GM18526 (cell line): Measurements from ENCODE around the gene TMIGD3.

Experiments used
- POLR2A ChIP-seq: IDR thresholded peaks from 3 replicates; pipeline ENCODE4 v1.6.1; 2011; ENCODE audit not compliant: insufficient read length; ENCODE audit errors: extremely low read depth

Gene TMIGD3

GRCh38 chr1:111468717-111469100 is 34.7 kb downstream of the TMIGD3 start:
- no peak for TF ChIP-seq POLR2A

- no peak for TF ChIP-seq POLR2A
These were observed 35.3 kb downstream of the TMIGD3 start for GRCh38 chr1:111467865-111468716.

DNA sequence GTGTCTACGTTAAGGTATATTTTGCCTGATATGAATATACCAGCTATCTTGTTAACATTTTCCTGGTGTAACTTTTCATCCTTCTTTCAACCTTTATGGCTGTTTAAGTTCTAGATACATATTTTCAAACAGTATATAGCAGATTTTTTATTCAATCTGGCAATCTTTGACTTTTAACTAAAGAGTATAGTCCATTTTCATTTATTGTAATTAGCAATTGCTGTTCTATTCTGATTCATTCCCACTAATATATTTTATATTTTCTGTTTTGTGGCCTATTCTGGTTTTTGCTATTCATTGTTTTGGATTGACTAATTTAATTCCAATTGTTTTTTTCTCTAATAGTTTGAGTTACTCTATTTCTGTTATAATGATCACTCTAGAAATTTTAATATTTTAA is 37.0 kb downstream of the TMIGD3 start:
- TF ChIP-seq POLR2A: no peak

GRCh38 chr1:111465754-111466153 is 37.7 kb downstream of the TMIGD3 start:
- no peak for TF ChIP-seq POLR2A

GRCh38 chr1:111463029-111463683 is 40.3 kb downstream of the TMIGD3 start:
- no peak for TF ChIP-seq POLR2A

DNA sequence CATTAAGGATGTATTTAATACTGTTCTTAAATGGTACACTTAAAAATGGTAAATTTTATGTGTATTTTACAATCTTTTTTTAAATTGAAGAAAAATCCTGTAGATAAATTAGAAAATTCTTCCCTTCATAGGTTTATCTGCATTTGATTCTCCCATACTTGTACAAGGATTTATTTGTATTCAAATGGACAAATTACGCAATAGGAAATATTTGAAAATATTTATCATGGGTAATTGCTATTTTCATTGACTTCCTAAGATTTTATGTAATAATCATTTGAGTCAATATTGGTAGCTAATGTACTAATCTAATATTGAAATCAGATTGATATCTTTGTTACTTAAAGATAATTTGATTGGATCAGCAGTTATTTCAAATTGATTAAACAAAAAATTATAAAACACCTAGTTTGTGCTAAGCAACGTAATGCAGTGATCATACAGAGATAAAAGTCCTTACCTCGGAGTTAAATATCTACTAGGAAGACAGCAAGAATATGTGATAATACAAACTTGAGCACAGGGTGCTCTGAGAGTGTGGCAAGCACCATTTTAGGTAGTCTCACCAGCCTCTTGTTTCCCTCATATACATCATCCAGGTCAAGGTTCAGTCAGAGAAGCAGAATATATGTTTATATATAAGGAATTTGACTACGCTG is 40.9 kb downstream of the TMIGD3 start:
- TF ChIP-seq POLR2A: no peak

DNA sequence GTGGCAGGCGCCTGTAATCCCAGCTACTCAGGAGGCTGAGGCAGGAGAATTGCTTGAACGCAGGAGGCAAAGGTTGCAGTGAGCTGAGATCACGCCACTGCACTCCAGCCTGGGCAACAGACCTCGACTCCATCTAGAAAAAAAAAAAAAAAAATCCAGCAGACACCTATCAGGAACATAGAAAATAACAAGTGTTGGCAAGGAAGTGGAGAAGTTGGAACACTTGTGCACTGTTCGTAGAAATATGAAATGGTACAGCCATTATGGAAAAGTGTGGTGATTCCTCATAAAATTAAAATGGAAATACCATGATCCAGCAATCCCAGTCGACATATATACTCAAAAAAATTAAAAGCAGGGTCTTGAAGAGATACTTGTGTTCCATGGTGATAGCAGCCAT is 41.7 kb downstream of the TMIGD3 start:
- no peak for TF ChIP-seq POLR2A

DNA sequence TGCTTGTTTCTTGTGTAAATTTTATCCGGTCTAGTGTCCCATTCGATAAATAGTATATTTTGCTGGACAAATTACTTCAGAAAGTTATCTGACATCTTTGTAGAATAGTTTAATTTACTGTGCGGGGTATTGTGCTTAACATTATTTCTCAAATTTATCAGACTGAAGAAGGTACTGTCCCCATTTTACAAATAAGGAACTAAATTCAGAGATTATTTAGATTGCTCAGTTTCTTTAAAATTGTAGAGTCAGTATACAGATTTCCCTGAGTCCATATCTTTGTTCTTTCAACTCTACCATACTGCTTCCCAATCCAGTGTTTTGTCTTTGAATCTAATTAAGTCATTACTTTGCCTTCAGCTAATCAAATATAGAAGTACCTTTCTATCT is 47.8 kb downstream of the TMIGD3 start:
- no peak for TF ChIP-seq POLR2A

DNA sequence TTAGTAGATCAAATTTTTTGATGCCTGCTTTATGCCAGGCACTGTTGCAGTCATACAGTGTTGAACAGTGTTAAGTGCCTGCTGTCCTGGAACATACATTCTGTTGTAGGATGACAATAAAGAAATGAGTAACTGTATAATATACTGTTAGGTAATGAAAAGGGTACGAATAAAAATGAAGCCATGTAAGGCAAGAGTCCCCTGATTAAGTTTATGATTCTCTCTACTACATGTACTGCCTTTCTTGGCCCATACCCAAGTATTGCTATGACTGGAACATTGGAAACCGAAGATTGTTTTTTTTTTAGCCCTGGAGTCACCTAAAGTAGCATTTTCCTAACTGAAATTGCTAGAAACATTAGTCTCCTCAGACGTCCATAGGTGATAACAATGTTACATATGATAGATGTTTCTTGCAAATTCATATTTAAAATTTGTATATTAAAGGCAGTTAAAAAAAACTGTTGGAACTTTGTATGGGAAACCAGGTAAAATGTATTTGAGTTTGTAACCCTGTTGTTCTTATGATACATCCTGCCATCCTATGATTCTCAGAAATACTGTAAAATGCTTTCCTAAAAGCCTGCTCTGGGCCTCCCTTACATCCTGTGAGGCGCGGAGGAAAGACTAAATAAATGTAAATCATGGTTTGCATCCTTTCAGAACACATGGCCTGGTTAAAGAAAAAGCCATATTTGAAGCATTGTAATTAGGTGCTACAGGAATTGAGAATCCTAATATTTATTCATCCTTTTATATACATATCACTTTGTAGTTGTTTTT is 48.4 kb downstream of the TMIGD3 start:
- TF ChIP-seq POLR2A: no peak

DNA sequence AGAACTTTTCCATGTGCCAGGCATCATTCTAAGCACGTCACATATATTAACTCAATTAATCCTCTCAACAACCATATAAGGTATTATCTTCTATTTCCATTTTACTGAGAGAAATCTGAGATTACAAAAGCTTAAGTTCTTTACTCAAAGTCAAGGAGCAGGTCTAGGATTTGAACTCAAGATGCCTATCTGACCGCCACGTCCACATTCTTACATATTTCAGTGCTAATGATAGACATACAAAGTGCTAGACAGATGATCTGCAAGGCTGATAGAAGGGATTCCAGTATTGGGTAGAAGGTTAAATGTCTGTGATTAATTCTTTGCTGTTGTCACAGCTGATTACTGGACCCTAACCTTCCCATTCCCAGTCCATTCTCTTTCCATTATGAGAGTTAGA is 49.7 kb downstream of the TMIGD3 start:
- no peak for TF ChIP-seq POLR2A

DNA sequence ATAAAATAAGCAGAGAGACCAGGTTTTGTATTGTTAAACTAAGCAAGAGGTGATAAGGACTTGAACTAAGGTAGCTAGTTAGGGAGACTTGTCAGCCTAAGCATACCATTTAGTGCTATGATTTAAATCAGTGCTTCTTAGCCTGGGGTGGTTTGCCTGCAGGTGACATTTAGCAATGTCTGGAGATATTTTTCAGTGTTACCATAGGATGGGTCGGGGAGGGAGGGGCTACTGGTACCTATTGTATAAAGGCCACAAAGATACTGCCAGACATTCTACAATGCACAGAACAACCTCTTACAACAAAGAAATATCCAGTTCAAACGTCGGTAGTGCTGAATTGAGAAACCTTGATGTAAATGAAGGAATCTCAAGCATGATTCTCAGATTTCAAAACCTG is 50.9 kb downstream of the TMIGD3 start:
- no peak for TF ChIP-seq POLR2A

DNA sequence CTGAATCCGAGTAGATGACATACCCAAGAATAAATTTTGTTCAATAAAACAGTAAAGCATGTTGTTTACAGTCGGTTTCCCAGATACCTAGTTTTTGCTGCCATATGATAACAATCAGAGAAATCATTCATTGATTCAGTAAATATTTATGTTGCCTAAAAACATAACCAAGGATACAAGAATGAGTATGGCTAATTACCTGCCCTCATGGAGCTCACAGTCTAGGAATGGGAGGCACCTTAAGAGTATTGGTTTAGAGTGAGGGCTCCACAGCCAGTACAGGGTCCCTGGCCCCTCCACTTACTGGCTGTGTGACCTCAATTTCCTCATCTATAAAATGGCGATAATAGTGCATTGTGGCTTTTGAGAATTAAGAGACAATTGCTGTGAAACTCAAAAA is 53.2 kb downstream of the TMIGD3 start:
- TF ChIP-seq POLR2A: no peak

GRCh38 chr1:111449703-111450017 is 53.8 kb downstream of the TMIGD3 start:
- TF ChIP-seq POLR2A: no peak

GRCh38 chr1:111448918-111449702 is 54.3 kb downstream of the TMIGD3 start, which contains the start of the genes ATP5PB and WDR77:
ATP5PB (plus strand) TSS chr1:111449464; CDS start chr1:111449542, 78 bp downstream.
WDR77 (minus strand) TSS chr1:111449256; CDS start chr1:111449169, 87 bp downstream.
- peak; percentile 62 for TF ChIP-seq POLR2A
